Suprapubic skin (tissue), 4 donors: ENCODE results near the gene DBI. TPM values are rescaled to one million over a fixed set of nuclear protein-coding genes. Genes with fewer than 3 reads are reported as not detected.
A peak's percentile ranks its signal among the peaks of the same experiment; 100 is the strongest.
"Not testable (repeated sequence)": the region's sequence is repeated elsewhere in the genome, so short reads cannot be mapped to it uniquely, and the experiment has no call there.

Source experiments
- DNase-seq, 2 donors: peaks; one replicate each; pipeline ENCODE4 v3.0.0-alpha.2; 2019; ENCODE audit warnings: low spot score in 2 of 2
- H3K27ac ChIP-seq: fragments of 200-600 bp; sonication (generic); one replicate; pipeline ENCODE4 v1.5.1; 2019
- H3K27me3 ChIP-seq: fragments of 200-600 bp; sonication (generic); one replicate; pipeline ENCODE4 v1.5.1; 2019
- H3K36me3 ChIP-seq: fragments of 200-600 bp; sonication (generic); one replicate; pipeline ENCODE4 v1.5.1; 2019
- H3K4me1 ChIP-seq: fragments of 200-600 bp; sonication (generic); one replicate; pipeline ENCODE4 v1.5.1; 2019
- H3K4me3 ChIP-seq: fragments of 200-600 bp; sonication (generic); one replicate; pipeline ENCODE4 v1.5.1; 2019; ENCODE audit warnings: mild to moderate bottlenecking
- H3K9me3 ChIP-seq: fragments of 200-600 bp; sonication (generic); one replicate; pipeline ENCODE4 v1.5.1; 2019
- CTCF ChIP-seq, 2 donors: fragments of 200-600 bp in 1 of 2; fragments of 450-650 bp in 1 of 2; sonication (generic) in 1 of 2; IDR thresholded peaks; one replicate each; pipeline ENCODE4 v1.5.1; 2016 to 2019; ENCODE audit warnings: antibody characterized with exemption in 2 of 2, mild to moderate bottlenecking in 1 of 2, moderate library complexity in 1 of 2
- EP300 ChIP-seq: sonication (generic); formaldehyde crosslinking; IDR thresholded peaks from one replicate; pipeline ENCODE4 v1.6.1; 2017; ENCODE audit warnings: antibody characterized with exemption
- POLR2A ChIP-seq, 2 donors: fragments of 450-650 bp; IDR thresholded peaks; one replicate each; pipeline ENCODE4 v1.6.1; 2017; ENCODE audit warnings: antibody characterized with exemption in 2 of 2, mild to moderate bottlenecking in 2 of 2, moderate library complexity in 2 of 2
- POLR2AphosphoS5 ChIP-seq, 3 donors: sonication (generic); formaldehyde crosslinking; IDR thresholded peaks; one replicate each; pipeline ENCODE4 v1.6.1; 2017; ENCODE audit warnings: antibody characterized with exemption in 3 of 3
- WGBS: methylation state at CpG from one replicate; pipeline ENCODE4 v1.1.5; 2018; 5-methylcytosine and 5-hydroxymethylcytosine counted together
- total RNA-seq, 4 donors: library from RNA; depleted of rRNA; stranded (reverse); fragments of >200 nt; gene quantifications; one replicate each; pipeline ENCODE4 v1.1.0, GENCODE V29; 2016

DBI gene
- total RNA-seq, 4 donors from 2014 or later, result 242 to 376 (median 273) TPM

GRCh38 chr2:119372778-119373568 lies 6.2 kb downstream of the DBI start:
- DNase-seq, result no peak
- Histone ChIP-seq H3K4me1 (peaks cover 19% of the 10 kb centered on the region), H3K27ac (peak overlapping the region; percentile 64), H3K36me3 (peaks cover 59% of the 10 kb centered on the region), H3K9me3 (no peaks in the 10 kb centered on the region), H3K4me3 (no peak overlapping the region), H3K27me3 (no peaks in the 10 kb centered on the region)
- TF ChIP-seq CTCF (IDR thresholded peaks at IDR 0.05) (no peak), POLR2A (IDR thresholded peaks at IDR 0.05) (no peak), POLR2AphosphoS5 (IDR thresholded peaks at IDR 0.05) (no peak), EP300 (no peak)
- WGBS, result 80% methylated on average over 7 of the region's 7 CpGs

GRCh38 chr2:119373907-119374745 lies 7.3 kb downstream of the DBI start:
- over 99% methylated on average over 5 of the region's 5 CpGs for WGBS
- H3K36me3 ChIP-seq, result peaks cover 53% of the 10 kb centered on the region

DNA sequence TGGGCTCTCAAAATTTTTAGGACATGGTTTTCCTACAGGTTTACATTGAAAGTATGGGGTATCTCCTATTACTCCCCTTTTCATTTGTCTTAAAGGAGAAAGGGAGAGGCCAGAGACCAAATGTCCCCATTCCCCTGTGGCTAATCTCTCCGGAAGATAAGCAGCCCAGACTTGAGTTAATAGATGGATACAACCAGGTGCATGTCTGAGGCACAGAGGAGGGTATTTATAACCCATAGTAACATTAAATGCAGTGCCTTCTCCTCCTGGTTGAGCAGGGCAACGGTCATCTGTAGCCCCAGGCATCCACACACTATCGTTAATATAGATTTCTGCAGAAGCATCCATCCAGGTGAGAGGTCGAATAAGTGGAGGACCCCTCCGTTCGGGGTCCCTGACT lies 9.6 kb downstream of the DBI start:
- H3K9me3 ChIP-seq, H3K27me3 ChIP-seq, H3K4me1 ChIP-seq, H3K4me3 ChIP-seq, DNase-seq, H3K27ac ChIP-seq: not testable (repeated sequence)
- 94% methylated on average over 6 of the region's 6 CpGs for WGBS
- peaks cover 30% of the 10 kb centered on the region for H3K36me3 ChIP-seq

More at GRCh38 chr2:119373907-119374745, 7.3 kb downstream of the DBI start:
- H3K27me3 ChIP-seq, H3K4me3 ChIP-seq, H3K4me1 ChIP-seq, DNase-seq, H3K9me3 ChIP-seq, H3K27ac ChIP-seq: not testable (repeated sequence)

DNA sequence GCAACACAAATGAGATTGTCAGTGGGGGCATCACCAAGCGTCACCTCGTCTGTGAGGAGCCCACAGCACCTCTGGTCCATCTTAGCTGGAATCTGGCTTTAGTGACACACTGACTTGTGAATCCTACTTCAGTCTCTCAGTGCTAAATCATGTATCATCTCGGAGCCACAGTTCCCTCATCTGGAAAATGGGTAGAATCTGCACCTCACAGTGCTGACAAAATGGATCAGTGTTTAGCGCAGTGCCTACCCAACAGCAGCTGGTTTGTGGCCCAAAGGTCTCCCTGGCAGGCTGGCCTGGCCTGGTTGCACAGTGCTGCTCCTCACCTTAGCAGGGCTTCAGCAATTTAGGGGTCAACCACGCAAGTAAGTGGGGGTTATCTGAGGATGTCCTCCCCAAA lies 10.0 kb downstream of the DBI start:
- Histone ChIP-seq H3K27me3 (no peaks in the 10 kb centered on the region), H3K9me3 (no peaks in the 10 kb centered on the region), H3K27ac (no peak overlapping the region), H3K36me3 (peaks cover 26% of the 10 kb centered on the region), H3K4me1 (peaks cover 5% of the 10 kb centered on the region), H3K4me3 (no peak overlapping the region)
- TF ChIP-seq POLR2AphosphoS5 (IDR thresholded peaks at IDR 0.05) (no peak), CTCF (IDR thresholded peaks at IDR 0.05) (no peak), EP300 (no peak), POLR2A (IDR thresholded peaks at IDR 0.05) (no peak)
- no peak for DNase-seq
- WGBS, result 95% methylated on average over 3 of the region's 5 CpGs

- Histone ChIP-seq H3K36me3 (peaks cover 20% of the 10 kb centered on the region), H3K27me3 (no peaks in the 10 kb centered on the region)
- WGBS, result 86% methylated on average over 7 of the region's 7 CpGs
These were observed 10.7 kb downstream of the DBI start for GRCh38 chr2:119377294-119377992.

More at GRCh38 chr2:119377294-119377992, 10.7 kb downstream of the DBI start:
- no peak overlapping the region for H3K4me3 ChIP-seq
- no peak for DNase-seq
- H3K27ac ChIP-seq, result no peak overlapping the region
- TF ChIP-seq POLR2A (IDR thresholded peaks at IDR 0.05) (no peak), POLR2AphosphoS5 (IDR thresholded peaks at IDR 0.05) (no peak), EP300 (no peak), CTCF (IDR thresholded peaks at IDR 0.05) (no peak)
- peaks cover 5% of the 10 kb centered on the region for H3K4me1 ChIP-seq
- H3K9me3 ChIP-seq, result no peaks in the 10 kb centered on the region
